ENCODE data around the gene PBOV1.

GRCh38 chr6:138264372-138264880 is 46.1 kb upstream of the PBOV1 start:
- TF ChIP-seq ZNF558 (tag by site-specific recombination; IDR thresholded peaks at IDR 0.05): no peak
- TF ChIP-seq ZNF645 (tag by site-specific recombination; IDR thresholded peaks at IDR 0.05): no peak
- TF ChIP-seq, protein P1, sequence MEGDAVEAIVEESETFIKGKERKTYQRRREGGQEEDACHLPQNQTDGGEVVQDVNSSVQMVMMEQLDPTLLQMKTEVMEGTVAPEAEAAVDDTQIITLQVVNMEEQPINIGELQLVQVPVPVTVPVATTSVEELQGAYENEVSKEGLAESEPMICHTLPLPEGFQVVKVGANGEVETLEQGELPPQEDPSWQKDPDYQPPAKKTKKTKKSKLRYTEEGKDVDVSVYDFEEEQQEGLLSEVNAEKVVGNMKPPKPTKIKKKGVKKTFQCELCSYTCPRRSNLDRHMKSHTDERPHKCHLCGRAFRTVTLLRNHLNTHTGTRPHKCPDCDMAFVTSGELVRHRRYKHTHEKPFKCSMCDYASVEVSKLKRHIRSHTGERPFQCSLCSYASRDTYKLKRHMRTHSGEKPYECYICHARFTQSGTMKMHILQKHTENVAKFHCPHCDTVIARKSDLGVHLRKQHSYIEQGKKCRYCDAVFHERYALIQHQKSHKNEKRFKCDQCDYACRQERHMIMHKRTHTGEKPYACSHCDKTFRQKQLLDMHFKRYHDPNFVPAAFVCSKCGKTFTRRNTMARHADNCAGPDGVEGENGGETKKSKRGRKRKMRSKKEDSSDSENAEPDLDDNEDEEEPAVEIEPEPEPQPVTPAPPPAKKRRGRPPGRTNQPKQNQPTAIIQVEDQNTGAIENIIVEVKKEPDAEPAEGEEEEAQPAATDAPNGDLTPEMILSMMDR (tag by site-specific recombination; IDR thresholded peaks at IDR 0.05): no peak
- no peak for TF ChIP-seq ZNF138 (tag by site-specific recombination; IDR thresholded peaks at IDR 0.05; ENCODE audit: borderline replicate concordance)
- TF ChIP-seq BCL11A (tag by site-specific recombination; IDR thresholded peaks at IDR 0.05; ENCODE audit: low read depth): no peak
- TF ChIP-seq ZNF10 (tag by site-specific recombination; IDR thresholded peaks at IDR 0.05): no peak
- no peak for TF ChIP-seq KLF9 (tag by site-specific recombination; IDR thresholded peaks at IDR 0.05; ENCODE audit: low read depth)
- TF ChIP-seq MYNN (tag by site-specific recombination; IDR thresholded peaks at IDR 0.05; ENCODE audit: borderline replicate concordance): no peak
- TF ChIP-seq ZNF830 (tag by site-specific recombination; IDR thresholded peaks at IDR 0.05; ENCODE audit: low read depth): no peak
- TF ChIP-seq ZBTB7A (tag by site-specific recombination; IDR thresholded peaks at IDR 0.05; ENCODE audit: low read depth): no peak
- no peak for TF ChIP-seq HOXA7 (CRISPR knock-in tag; IDR thresholded peaks at IDR 0.05; ENCODE audit: borderline replicate concordance)
- no peak for TF ChIP-seq ZNF223 (tag by site-specific recombination; IDR thresholded peaks at IDR 0.05)
